ENCODE data around the gene ATP1A1. TPM values are rescaled to one million over a fixed set of nuclear protein-coding genes. Genes with fewer than 3 reads are reported as not detected.

The ATP1A1 gene
- total and polyA plus RNA-seq, 2 donors (not counting 3 experiments of a cell fraction or from before 2014, with no cell fraction given) = 263 to 325 TPM

- DNase-seq (ENCODE audit: low read depth, low spot score) = no peak
- ChIA-PET POLR2A (no interaction called here), CTCF (interaction anchor here (1.8 to 10.4 kb wide), 3 partner anchors 76 to 270 kb away, joined by 5 to 97 read pairs (median 6); no protein-coding TSS in a partner anchor)
- BruUV-seq (replicated peaks) = no TSS peak
- no peak overlapping the region for H3K4me2 ChIP-seq (ENCODE audit: insufficient read depth, low read length)
- H3K9me3 ChIP-seq (replicated peaks; ENCODE audit: control insufficient read depth, insufficient read depth, low read length) = no peaks in the 10 kb centered on the region
- H2AFZ ChIP-seq (ENCODE audit: low read depth, low read length) = no peak overlapping the region
- H4K20me1 ChIP-seq (replicated peaks; ENCODE audit: control insufficient read depth, extremely low read depth, insufficient read depth, low read length) = no peaks in the 10 kb centered on the region
- H3K79me2 ChIP-seq (ENCODE audit: control insufficient read depth, insufficient read depth, low read length) = no peaks in the 10 kb centered on the region
- H3K9me1 ChIP-seq (replicated peaks; ENCODE audit: control insufficient read depth, extremely low read depth, insufficient read depth, low read length) = no peaks in the 10 kb centered on the region
- no peak overlapping the region for H3K4me3 ChIP-seq (replicated peaks in 1 of 3; ENCODE audit: insufficient read depth in 1 of 3, low read depth in 1 of 3, low read length in 3 of 3)
- intact Hi-C loops (cut with micrococcal nuclease) (loop anchor here (1.0 kb wide), 1 partner anchor 76 kb away; no protein-coding TSS in a partner anchor), dilution Hi-C loops (cut with MboI; ENCODE audit: extremely low pct_ligation_motif_present, low sequenced_read_pairs) (no loop called here)
- peaks cover 11 to 26% of the 10 kb centered on the region in 2 experiments for H3K36me3 ChIP-seq (ENCODE audit: control insufficient read depth in 2 of 2, extremely low read depth in 1 of 2, insufficient read depth in 2 of 2, low read length in 2 of 2)
- TF ChIP-seq GATA2 (IDR thresholded peaks at IDR 0.05; ENCODE audit: insufficient read depth, insufficient read length, low read depth, low read length) (no peak), FOS (IDR thresholded peaks at IDR 0.05; ENCODE audit: borderline replicate concordance, insufficient read depth, low read length) (no peak), EZH2 (IDR thresholded peaks at IDR 0.05; ENCODE audit: borderline replicate concordance, low read depth, low read length, severe bottlenecking) (no peak)
- TF ChIP-seq, protein P1, sequence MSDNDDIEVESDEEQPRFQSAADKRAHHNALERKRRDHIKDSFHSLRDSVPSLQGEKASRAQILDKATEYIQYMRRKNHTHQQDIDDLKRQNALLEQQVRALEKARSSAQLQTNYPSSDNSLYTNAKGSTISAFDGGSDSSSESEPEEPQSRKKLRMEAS (IDR thresholded peaks at IDR 0.05; ENCODE audit: insufficient read depth, insufficient read length) = no peak
- FAIRE-seq = no peak
- H3K4me1 ChIP-seq (ENCODE audit: control insufficient read depth, extremely low read depth, insufficient read depth, low read length) = no peaks in the 10 kb centered on the region
- no peaks in the 10 kb centered on the region for H3K27me3 ChIP-seq (ENCODE audit: control insufficient read depth in 2 of 2, insufficient read depth in 2 of 2, low read length in 2 of 2)
- H3K9ac ChIP-seq (replicated peaks; ENCODE audit: extremely low read depth, insufficient read depth, low read length) = no peak overlapping the region
- H3K27ac ChIP-seq (ENCODE audit: insufficient read depth, low read depth, low read length) = no peak overlapping the region
These were observed 36.0 kb downstream of the ATP1A1 start for GRCh38 chr1:116408803-116409720.

GRCh38 chr1:116409751-116410191 is 36.7 kb downstream of the ATP1A1 start:
- dilution Hi-C loops (cut with MboI; ENCODE audit: extremely low pct_ligation_motif_present, low sequenced_read_pairs) = no loop called here
- ChIA-PET POLR2A (no interaction called here), CTCF (interaction anchor here (1.3 to 10.4 kb wide), 5 partner anchors 9 to 271 kb away, joined by 3 to 97 read pairs (median 5); no protein-coding TSS in a partner anchor)
- FAIRE-seq = no peak
- intact Hi-C loops (cut with micrococcal nuclease) = loop anchor here (1.0 kb wide), 1 partner anchor 76 kb away; no protein-coding TSS in a partner anchor
- Histone ChIP-seq H3K27me3 (ENCODE audit: control insufficient read depth in 2 of 2, insufficient read depth in 2 of 2, low read length in 2 of 2) (no peaks in the 10 kb centered on the region), H3K4me2 (ENCODE audit: insufficient read depth, low read length) (no peak overlapping the region), H3K9ac (replicated peaks; ENCODE audit: extremely low read depth, insufficient read depth, low read length) (no peak overlapping the region), H3K27ac (ENCODE audit: insufficient read depth, low read depth, low read length) (no peak overlapping the region), H3K9me1 (replicated peaks; ENCODE audit: control insufficient read depth, extremely low read depth, insufficient read depth, low read length) (no peaks in the 10 kb centered on the region), H3K9me3 (replicated peaks; ENCODE audit: control insufficient read depth, insufficient read depth, low read length) (no peaks in the 10 kb centered on the region), H2AFZ (ENCODE audit: low read depth, low read length) (no peak overlapping the region), H3K4me1 (ENCODE audit: control insufficient read depth, extremely low read depth, insufficient read depth, low read length) (no peaks in the 10 kb centered on the region), H4K20me1 (replicated peaks; ENCODE audit: control insufficient read depth, extremely low read depth, insufficient read depth, low read length) (no peaks in the 10 kb centered on the region), H3K4me3 (replicated peaks in 1 of 3; ENCODE audit: insufficient read depth in 1 of 3, low read depth in 1 of 3, low read length in 3 of 3) (no peak overlapping the region), H3K36me3 (ENCODE audit: control insufficient read depth in 2 of 2, extremely low read depth in 1 of 2, insufficient read depth in 2 of 2, low read length in 2 of 2) (peaks cover 11 to 22% of the 10 kb centered on the region in 2 experiments), H3K79me2 (ENCODE audit: control insufficient read depth, insufficient read depth, low read length) (no peaks in the 10 kb centered on the region)
- BruUV-seq (replicated peaks) = no TSS peak
- TF ChIP-seq GATA2 (IDR thresholded peaks at IDR 0.05; ENCODE audit: insufficient read depth, insufficient read length, low read depth, low read length) (no peak), POLR2A (IDR thresholded peaks at IDR 0.05; ENCODE audit: low read depth, low read length) (no peak), MYC (IDR thresholded peaks at IDR 0.05; ENCODE audit: low read depth, low read length) (no peak), CTCF (IDR thresholded peaks at IDR 0.05; ENCODE audit: extremely low read depth in 1 of 2, insufficient read depth in 1 of 2, low read depth in 1 of 2, low read length in 2 of 2) (no peak), FOS (IDR thresholded peaks at IDR 0.05; ENCODE audit: borderline replicate concordance, insufficient read depth, low read length) (no peak), EZH2 (IDR thresholded peaks at IDR 0.05; ENCODE audit: borderline replicate concordance, low read depth, low read length, severe bottlenecking) (no peak), POLR2AphosphoS5 (IDR thresholded peaks at IDR 0.05; ENCODE audit: insufficient read depth, low read depth, low read length) (no peak), JUN (IDR thresholded peaks at IDR 0.05; ENCODE audit: borderline replicate concordance, insufficient read depth, insufficient read length, low read depth) (no peak)
- TF ChIP-seq, protein P1 (IDR thresholded peaks at IDR 0.05; ENCODE audit: insufficient read depth, insufficient read length) = no peak
- no peak for DNase-seq (ENCODE audit: low read depth, low spot score)
